ENCODE data around the gene RAPGEF4.
"Not testable (repeated sequence)": the region's sequence is repeated elsewhere in the genome, so short reads cannot be mapped to it uniquely, and the experiment has no call there.

The RAPGEF4 gene

GRCh38 chr2:172774302-172774701 lies 38.7 kb downstream of the RAPGEF4 start:
- DNase-seq (ENCODE audit: low spot score), result no peak

- no peak for DNase-seq (ENCODE audit: low spot score)
These were observed 39.7 kb downstream of the RAPGEF4 start for GRCh38 chr2:172775319-172775718.

GRCh38 chr2:172777431-172777830 lies 41.8 kb downstream of the RAPGEF4 start:
- DNase-seq (ENCODE audit: low spot score), result no peak

- no peak for DNase-seq (ENCODE audit: low spot score)
These were observed 47.0 kb downstream of the RAPGEF4 start for GRCh38 chr2:172782506-172783164.

- DNase-seq (ENCODE audit: low spot score), result no peak
These were observed 47.7 kb downstream of the RAPGEF4 start for GRCh38 chr2:172783165-172783898.

- no peak for DNase-seq (ENCODE audit: low spot score)
These were observed 53.2 kb downstream of the RAPGEF4 start for GRCh38 chr2:172788871-172789270.

GRCh38 chr2:172790404-172790803 lies 54.8 kb downstream of the RAPGEF4 start:
- DNase-seq (ENCODE audit: low spot score), result no peak

GRCh38 chr2:172791953-172792352 lies 56.3 kb downstream of the RAPGEF4 start:
- no peak for DNase-seq (ENCODE audit: low spot score)

GRCh38 chr2:172792711-172793110 lies 57.1 kb downstream of the RAPGEF4 start:
- no peak for DNase-seq (ENCODE audit: low spot score)

GRCh38 chr2:172803308-172803707 lies 67.7 kb downstream of the RAPGEF4 start:
- DNase-seq (ENCODE audit: low spot score), result not testable (repeated sequence)

GRCh38 chr2:172804423-172804822 lies 68.8 kb downstream of the RAPGEF4 start:
- DNase-seq (ENCODE audit: low spot score), result no peak

GRCh38 chr2:172806493-172806892 lies 70.8 kb downstream of the RAPGEF4 start:
- DNase-seq (ENCODE audit: low spot score), result no peak

- DNase-seq (ENCODE audit: low spot score), result no peak
These were observed 71.4 kb downstream of the RAPGEF4 start for GRCh38 chr2:172806996-172807395.

- no peak for DNase-seq (ENCODE audit: low spot score)
These were observed 72.5 kb downstream of the RAPGEF4 start for GRCh38 chr2:172808156-172808555.

GRCh38 chr2:172811027-172811426 lies 75.4 kb downstream of the RAPGEF4 start:
- no peak for DNase-seq (ENCODE audit: low spot score)

- DNase-seq (ENCODE audit: low spot score), result no peak
These were observed 76.6 kb downstream of the RAPGEF4 start for GRCh38 chr2:172812158-172812744.

GRCh38 chr2:172813314-172813888 lies 77.8 kb downstream of the RAPGEF4 start:
- DNase-seq (ENCODE audit: low spot score), result no peak

GRCh38 chr2:172817411-172817810 lies 81.8 kb downstream of the RAPGEF4 start:
- DNase-seq (ENCODE audit: low spot score), result no peak

GRCh38 chr2:172819943-172820342 lies 84.3 kb downstream of the RAPGEF4 start:
- DNase-seq (ENCODE audit: low spot score), result no peak

GRCh38 chr2:172821370-172822338 lies 86.0 kb downstream of the RAPGEF4 start:
- no peak for DNase-seq (ENCODE audit: low spot score)

GRCh38 chr2:172822585-172822984 lies 86.9 kb downstream of the RAPGEF4 start:
- DNase-seq (ENCODE audit: low spot score), result no peak

Measured in left forelimb (tissue), 1 donor.